ENCODE data around the gene CACNA1A. TPM values are rescaled to one million over a fixed set of nuclear protein-coding genes. Genes with fewer than 3 reads are reported as not detected.

CACNA1A gene
- polyA plus RNA-seq, 2 of the 4 experiments (the other 2 are of a cell fraction), result 0.27 to 0.71 TPM

DNA sequence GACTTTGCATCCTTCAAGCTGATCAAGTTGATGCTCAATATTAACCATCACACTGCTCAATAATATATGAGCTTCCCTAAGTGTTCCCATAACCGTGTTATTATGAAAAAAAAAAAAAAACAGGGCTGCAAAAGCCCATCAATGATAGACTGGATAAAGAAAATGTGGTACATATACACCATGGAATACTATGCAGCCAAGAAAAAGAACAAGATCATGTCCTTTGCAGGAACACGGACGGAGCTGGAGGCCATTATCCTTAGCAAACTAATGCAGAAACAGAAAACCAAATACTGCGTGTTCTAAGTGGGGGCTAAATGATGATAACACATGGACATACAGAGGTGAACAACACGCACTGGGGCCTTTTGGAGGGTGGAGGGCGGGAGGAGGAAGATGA is 58.3 kb downstream of the CACNA1A start (continued):
- no peak for TF ChIP-seq HEYL (CRISPR knock-in tag; IDR thresholded peaks at IDR 0.05)
- no peak for TF ChIP-seq ZFP36 (IDR thresholded peaks at IDR 0.05; ENCODE audit: borderline replicate concordance, partially characterized antibody)
- no peak for TF ChIP-seq ZSCAN20 (CRISPR knock-in tag; IDR thresholded peaks at IDR 0.05)
- no peak for TF ChIP-seq NR3C1 (IDR thresholded peaks at IDR 0.05)

DNA sequence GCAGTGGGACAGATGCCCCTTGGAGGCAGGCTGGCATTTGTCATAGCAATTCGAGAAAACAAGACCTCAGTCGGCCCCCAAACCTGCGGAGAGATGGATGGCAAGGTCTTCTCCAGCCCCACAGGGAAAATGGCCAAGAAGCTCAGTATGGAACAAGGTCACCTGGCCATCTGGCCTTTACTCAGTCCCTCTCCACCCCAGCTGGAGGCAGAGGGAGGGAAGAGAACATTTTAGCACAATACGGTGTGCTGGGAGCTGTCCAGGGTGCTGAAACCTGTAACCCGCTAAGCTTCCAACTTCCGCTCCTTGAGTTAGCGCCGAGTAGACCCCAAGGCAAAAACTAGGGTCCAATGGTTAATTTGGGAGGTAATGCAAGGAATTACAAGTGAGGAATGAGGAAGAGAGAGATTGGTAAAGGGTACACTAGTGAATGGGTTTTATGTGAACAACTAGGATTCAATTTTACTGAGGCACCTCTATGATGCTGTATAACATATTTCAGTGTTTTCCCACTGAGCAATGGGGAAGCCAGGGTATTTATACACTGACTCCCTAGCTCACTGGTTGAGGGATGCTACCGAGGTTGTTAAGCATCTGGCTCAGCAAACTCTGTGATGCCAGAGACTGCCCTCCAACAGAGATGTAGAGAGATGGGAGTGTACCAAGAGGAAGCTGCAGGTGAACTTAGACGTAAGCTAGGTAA is 64.3 kb downstream of the CACNA1A start:
- no peaks in the 10 kb centered on the region for H3K4me1 ChIP-seq
- no peak for TF ChIP-seq ESRRA (IDR thresholded peaks at IDR 0.05; ENCODE audit: borderline replicate concordance, low read length)
- TF ChIP-seq, protein P1, sequence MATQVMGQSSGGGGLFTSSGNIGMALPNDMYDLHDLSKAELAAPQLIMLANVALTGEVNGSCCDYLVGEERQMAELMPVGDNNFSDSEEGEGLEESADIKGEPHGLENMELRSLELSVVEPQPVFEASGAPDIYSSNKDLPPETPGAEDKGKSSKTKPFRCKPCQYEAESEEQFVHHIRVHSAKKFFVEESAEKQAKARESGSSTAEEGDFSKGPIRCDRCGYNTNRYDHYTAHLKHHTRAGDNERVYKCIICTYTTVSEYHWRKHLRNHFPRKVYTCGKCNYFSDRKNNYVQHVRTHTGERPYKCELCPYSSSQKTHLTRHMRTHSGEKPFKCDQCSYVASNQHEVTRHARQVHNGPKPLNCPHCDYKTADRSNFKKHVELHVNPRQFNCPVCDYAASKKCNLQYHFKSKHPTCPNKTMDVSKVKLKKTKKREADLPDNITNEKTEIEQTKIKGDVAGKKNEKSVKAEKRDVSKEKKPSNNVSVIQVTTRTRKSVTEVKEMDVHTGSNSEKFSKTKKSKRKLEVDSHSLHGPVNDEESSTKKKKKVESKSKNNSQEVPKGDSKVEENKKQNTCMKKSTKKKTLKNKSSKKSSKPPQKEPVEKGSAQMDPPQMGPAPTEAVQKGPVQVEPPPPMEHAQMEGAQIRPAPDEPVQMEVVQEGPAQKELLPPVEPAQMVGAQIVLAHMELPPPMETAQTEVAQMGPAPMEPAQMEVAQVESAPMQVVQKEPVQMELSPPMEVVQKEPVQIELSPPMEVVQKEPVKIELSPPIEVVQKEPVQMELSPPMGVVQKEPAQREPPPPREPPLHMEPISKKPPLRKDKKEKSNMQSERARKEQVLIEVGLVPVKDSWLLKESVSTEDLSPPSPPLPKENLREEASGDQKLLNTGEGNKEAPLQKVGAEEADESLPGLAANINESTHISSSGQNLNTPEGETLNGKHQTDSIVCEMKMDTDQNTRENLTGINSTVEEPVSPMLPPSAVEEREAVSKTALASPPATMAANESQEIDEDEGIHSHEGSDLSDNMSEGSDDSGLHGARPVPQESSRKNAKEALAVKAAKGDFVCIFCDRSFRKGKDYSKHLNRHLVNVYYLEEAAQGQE (IDR thresholded peaks at IDR 0.05), result peak; percentile 95
- ChIA-PET CTCF (interaction anchor here (0.9 to 1.2 kb wide), 3 partner anchors 46 to 280 kb away, joined by 3 to 5 read pairs (median 4); no protein-coding TSS in a partner anchor), POLR2A (no interaction called here)
- H3K4me3 ChIP-seq, result no peak overlapping the region
- 38% methylated on average over 8 of the region's 10 CpGs for WGBS (ENCODE audit: missing lambda C conversion rate)
- H3K27ac ChIP-seq, result no peak overlapping the region
- no peak overlapping the region for H3K4me2 ChIP-seq
- ATAC-seq (peak in 1 of 2 experiments; percentile 68; a peak in 2 of 6 replicates), DNase-seq (ENCODE audit: low read depth in 1 of 2, low spot score in 1 of 2) (peak in 1 of 2 experiments; percentile 21), FAIRE-seq (no peak)
- no peaks in the 10 kb centered on the region for H3K9me3 ChIP-seq

DNA sequence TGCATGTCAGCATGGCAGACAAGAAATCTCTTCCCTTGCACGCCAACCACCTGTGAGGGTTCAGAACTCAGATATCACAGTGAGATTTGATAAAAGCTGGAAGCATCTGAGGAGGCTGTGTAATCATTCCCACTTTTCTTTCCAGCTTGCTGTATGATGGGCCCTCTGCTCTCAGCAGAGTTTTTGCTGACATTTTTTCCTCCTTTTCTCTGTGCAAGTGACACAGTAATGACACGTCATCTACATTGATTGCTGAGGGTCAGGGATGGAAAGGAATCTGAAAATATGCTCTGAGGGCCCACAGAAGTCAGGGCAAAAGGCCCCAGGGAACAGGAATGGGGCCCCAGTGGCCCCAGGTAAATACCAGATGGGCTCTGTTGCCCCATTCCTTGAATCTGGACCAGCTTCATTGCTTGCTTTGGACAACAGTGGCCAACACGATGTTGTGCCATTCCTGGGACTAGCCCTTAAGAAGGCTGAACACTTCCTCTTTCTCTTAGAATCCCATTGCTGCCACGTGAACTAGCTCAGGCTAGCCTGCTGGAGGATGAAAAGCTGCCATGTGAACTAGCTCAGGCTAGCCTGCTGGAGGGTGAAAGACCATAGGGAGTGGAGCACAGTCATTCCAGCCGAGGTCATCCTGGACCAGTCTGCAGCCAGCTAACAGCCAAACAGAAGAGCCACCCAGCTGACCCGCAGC is 68.2 kb downstream of the CACNA1A start:
- CTCF ChIA-PET, result interaction anchor here (0.8 to 2.9 kb wide), 4 partner anchors 9 to 161 kb away, joined by 3 to 13 read pairs (median 3); no protein-coding TSS in a partner anchor
- WGBS (ENCODE audit: missing lambda C conversion rate), result 23% methylated on average over 5 of the region's 6 CpGs

More for the DNA sequence above, 68.2 kb downstream of the CACNA1A start:
- DNase-seq (ENCODE audit: low read depth in 1 of 2, low spot score in 1 of 2) (no peak), ATAC-seq (no peak), FAIRE-seq (no peak)
- no peaks in the 10 kb centered on the region for H3K4me1 ChIP-seq
- H3K27ac ChIP-seq, result no peak overlapping the region
- TF ChIP-seq, protein P2, sequence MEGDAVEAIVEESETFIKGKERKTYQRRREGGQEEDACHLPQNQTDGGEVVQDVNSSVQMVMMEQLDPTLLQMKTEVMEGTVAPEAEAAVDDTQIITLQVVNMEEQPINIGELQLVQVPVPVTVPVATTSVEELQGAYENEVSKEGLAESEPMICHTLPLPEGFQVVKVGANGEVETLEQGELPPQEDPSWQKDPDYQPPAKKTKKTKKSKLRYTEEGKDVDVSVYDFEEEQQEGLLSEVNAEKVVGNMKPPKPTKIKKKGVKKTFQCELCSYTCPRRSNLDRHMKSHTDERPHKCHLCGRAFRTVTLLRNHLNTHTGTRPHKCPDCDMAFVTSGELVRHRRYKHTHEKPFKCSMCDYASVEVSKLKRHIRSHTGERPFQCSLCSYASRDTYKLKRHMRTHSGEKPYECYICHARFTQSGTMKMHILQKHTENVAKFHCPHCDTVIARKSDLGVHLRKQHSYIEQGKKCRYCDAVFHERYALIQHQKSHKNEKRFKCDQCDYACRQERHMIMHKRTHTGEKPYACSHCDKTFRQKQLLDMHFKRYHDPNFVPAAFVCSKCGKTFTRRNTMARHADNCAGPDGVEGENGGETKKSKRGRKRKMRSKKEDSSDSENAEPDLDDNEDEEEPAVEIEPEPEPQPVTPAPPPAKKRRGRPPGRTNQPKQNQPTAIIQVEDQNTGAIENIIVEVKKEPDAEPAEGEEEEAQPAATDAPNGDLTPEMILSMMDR (IDR thresholded peaks at IDR 0.05), result no peak
- TF ChIP-seq RNF2 (IDR thresholded peaks at IDR 0.05; ENCODE audit: borderline replicate concordance, low read depth), result no peak
- no peak for TF ChIP-seq HEYL (CRISPR knock-in tag; IDR thresholded peaks at IDR 0.05)
- no peak for TF ChIP-seq GATA3 (IDR thresholded peaks at IDR 0.05; ENCODE audit: borderline replicate concordance)
- TF ChIP-seq, protein P3, sequence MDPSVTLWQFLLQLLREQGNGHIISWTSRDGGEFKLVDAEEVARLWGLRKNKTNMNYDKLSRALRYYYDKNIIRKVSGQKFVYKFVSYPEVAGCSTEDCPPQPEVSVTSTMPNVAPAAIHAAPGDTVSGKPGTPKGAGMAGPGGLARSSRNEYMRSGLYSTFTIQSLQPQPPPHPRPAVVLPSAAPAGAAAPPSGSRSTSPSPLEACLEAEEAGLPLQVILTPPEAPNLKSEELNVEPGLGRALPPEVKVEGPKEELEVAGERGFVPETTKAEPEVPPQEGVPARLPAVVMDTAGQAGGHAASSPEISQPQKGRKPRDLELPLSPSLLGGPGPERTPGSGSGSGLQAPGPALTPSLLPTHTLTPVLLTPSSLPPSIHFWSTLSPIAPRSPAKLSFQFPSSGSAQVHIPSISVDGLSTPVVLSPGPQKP (IDR thresholded peaks at IDR 0.05; ENCODE audit: low read depth, low read length), result no peak
- no peak for TF ChIP-seq PHF8 (IDR thresholded peaks at IDR 0.05; ENCODE audit: borderline replicate concordance, low read depth)
- TF ChIP-seq NR3C1 (IDR thresholded peaks at IDR 0.05), result no peak
- no peak overlapping the region for H3K4me3 ChIP-seq
- no peaks in the 10 kb centered on the region for H3K9me3 ChIP-seq
- POLR2A ChIA-PET, result no interaction called here
- no peak overlapping the region for H3K4me2 ChIP-seq
